HG03469 (cell line): ENCODE results near the gene EXOC6B.
"Not testable (repeated sequence)": the region's sequence is repeated elsewhere in the genome, so short reads cannot be mapped to it uniquely, and the experiment has no call there.

Experiments
- ATAC-seq: cut with Tn5 transposase; IDR thresholded peaks from one replicate; pipeline ENCODE4 v1.9.1; 2021; ENCODE audit warnings: mild to moderate bottlenecking, moderate library complexity, moderate number of reproducible peaks; ENCODE audit not compliant: unreplicated experiment

The EXOC6B gene

GRCh38 chr2:72484622-72485021, 341.2 kb downstream of the EXOC6B start:
- not testable (repeated sequence) for ATAC-seq

GRCh38 chr2:72483346-72483745, 342.5 kb downstream of the EXOC6B start:
- ATAC-seq: no peak

- ATAC-seq: no peak
Measured at GRCh38 chr2:72475246-72475645, 350.6 kb downstream of the EXOC6B start.

- no peak for ATAC-seq
Measured at GRCh38 chr2:72457801-72458516, 367.9 kb downstream of the EXOC6B start.

GRCh38 chr2:72454189-72454588, 371.6 kb downstream of the EXOC6B start:
- no peak for ATAC-seq

- no peak for ATAC-seq
Measured at GRCh38 chr2:72442270-72442669, 383.6 kb downstream of the EXOC6B start.

- no peak for ATAC-seq
Measured at GRCh38 chr2:72439892-72440291, 385.9 kb downstream of the EXOC6B start.

GRCh38 chr2:72438364-72438763, 387.5 kb downstream of the EXOC6B start:
- no peak for ATAC-seq

- ATAC-seq: no peak
Measured at GRCh38 chr2:72431737-72432136, 394.1 kb downstream of the EXOC6B start.

GRCh38 chr2:72427022-72427861, 398.6 kb downstream of the EXOC6B start:
- no peak for ATAC-seq

GRCh38 chr2:72425996-72426395, 399.8 kb downstream of the EXOC6B start:
- no peak for ATAC-seq

- ATAC-seq: no peak
Measured at GRCh38 chr2:72423756-72424155, 402.1 kb downstream of the EXOC6B start.

GRCh38 chr2:72421771-72422379, 404.0 kb downstream of the EXOC6B start:
- ATAC-seq: not testable (repeated sequence)

GRCh38 chr2:72415781-72416475, 409.9 kb downstream of the EXOC6B start:
- ATAC-seq: no peak

- no peak for ATAC-seq
Measured at GRCh38 chr2:72415241-72415661, 410.6 kb downstream of the EXOC6B start.

- ATAC-seq: no peak
Measured at GRCh38 chr2:72414137-72414760, 411.6 kb downstream of the EXOC6B start.

GRCh38 chr2:72413716-72414115, 412.1 kb downstream of the EXOC6B start:
- no peak for ATAC-seq

GRCh38 chr2:72412214-72412613, 413.6 kb downstream of the EXOC6B start:
- no peak for ATAC-seq

- no peak for ATAC-seq
Measured at GRCh38 chr2:72399879-72400278, 426.0 kb downstream of the EXOC6B start.

GRCh38 chr2:72395096-72395495, 430.7 kb downstream of the EXOC6B start:
- no peak for ATAC-seq
